Measurements from ENCODE around the gene HAUS1.
"Not testable (repeated sequence)": the region's sequence is repeated elsewhere in the genome, so short reads cannot be mapped to it uniquely, and the experiment has no call there.

HAUS1 gene

GRCh38 chr18:46160050-46160798 lies 56.0 kb downstream of the HAUS1 start:
- no peak for DNase-seq

GRCh38 chr18:46160840-46161239 lies 56.7 kb downstream of the HAUS1 start:
- DNase-seq, result not testable (repeated sequence)

- DNase-seq, result no peak
These were observed 57.7 kb downstream of the HAUS1 start for GRCh38 chr18:46161703-46162396.

- no peak for DNase-seq
These were observed 58.9 kb downstream of the HAUS1 start for GRCh38 chr18:46163091-46163490.

- no peak for DNase-seq
These were observed 59.8 kb downstream of the HAUS1 start for GRCh38 chr18:46163941-46164499.

GRCh38 chr18:46164502-46164901 lies 60.3 kb downstream of the HAUS1 start:
- DNase-seq, result not testable (repeated sequence)

- DNase-seq, result no peak
These were observed 60.7 kb downstream of the HAUS1 start for GRCh38 chr18:46164920-46165319.

- DNase-seq, result no peak
These were observed 62.2 kb downstream of the HAUS1 start for GRCh38 chr18:46166261-46166970.

- no peak for DNase-seq
These were observed 63.8 kb downstream of the HAUS1 start for GRCh38 chr18:46167971-46168370.

- no peak for DNase-seq
These were observed 65.3 kb downstream of the HAUS1 start for GRCh38 chr18:46169464-46169941.

GRCh38 chr18:46171331-46171730 lies 67.1 kb downstream of the HAUS1 start:
- no peak for DNase-seq

- DNase-seq, result peak; percentile 89
These were observed 69.5 kb downstream of the HAUS1 start for GRCh38 chr18:46173393-46174341.

- no peak for DNase-seq
These were observed 70.3 kb downstream of the HAUS1 start for GRCh38 chr18:46174342-46175041.

- no peak for DNase-seq
These were observed 71.8 kb downstream of the HAUS1 start for GRCh38 chr18:46176001-46176400.

Measured in KG1 (cell line).